Panc1 (cell line): ENCODE results near the gene TP53BP1. TPM values are rescaled to one million over a fixed set of nuclear protein-coding genes. Genes with fewer than 3 reads are reported as not detected.

Experiments used
- ATAC-seq: fragments of 200-7000 bp; cut with Tn5 transposase; 2 replicates; pipeline ENCODE4 v1.9.1; 2020; ENCODE audit warnings: mild to moderate bottlenecking, moderate library complexity
- BruUV-seq: library from RNA; stranded (reverse); fragments of 400-500 nt; replicated peaks from 2 replicates; lab custom pipeline; 2021; lab: Mats Ljungman, UMichigan
- CTCF ChIA-PET: fragments of 300-600 bp; sonication (Branson Sonifier 250); formaldehyde crosslinking; loops from one replicate; lab custom pipeline; 2022; ENCODE audit warnings: antibody characterized with exemption; lab: Charles Lee
- POLR2A ChIA-PET: fragments of 300-600 bp; sonication (Branson Sonifier 250); formaldehyde crosslinking; loops from one replicate; lab custom pipeline; 2022; ENCODE audit warnings: antibody characterized with exemption; lab: Charles Lee
- DNase-seq: peaks from one replicate; pipeline ENCODE4 v3.0.0-alpha.2; 2010; ENCODE audit warnings: low read depth, low spot score
- H3K27ac ChIP-seq: 2 replicates; pipeline ENCODE4 v1.5.1; 2011; ENCODE audit warnings: mild to moderate bottlenecking, low read length, inconsistent platforms
- H3K27me3 ChIP-seq: fragments of 200-500 bp; sonication (Bioruptor generic); 2 replicates; pipeline ENCODE4 v1.6.0; 2014; ENCODE audit warnings: low read length, inconsistent platforms; ENCODE audit not compliant: control insufficient read depth, insufficient read depth
- H3K36me3 ChIP-seq: fragments of 200-500 bp; sonication (Bioruptor generic); 2 replicates; pipeline ENCODE4 v1.5.1; 2014; ENCODE audit warnings: inconsistent platforms, mild to moderate bottlenecking, low read length, moderate library complexity; ENCODE audit not compliant: control insufficient read depth, insufficient read depth
- H3K4me1 ChIP-seq: 2 replicates; pipeline ENCODE4 v1.5.1; 2011; ENCODE audit warnings: inconsistent platforms, mild to moderate bottlenecking, low read length, moderate library complexity; ENCODE audit not compliant: control insufficient read depth, insufficient read depth
- H3K4me3 ChIP-seq, 2 experiments: 2 replicates each; pipeline ENCODE4 v1.5.1; 2011 to 2012; ENCODE audit warnings: low read depth in 2 of 2, low read length in 2 of 2, mild to moderate bottlenecking in 2 of 2, inconsistent platforms in 1 of 2, moderate library complexity in 1 of 2
- H3K9me3 ChIP-seq: fragments of 200-500 bp; sonication (Bioruptor generic); 2 replicates; pipeline ENCODE4 v1.5.1; 2014; ENCODE audit warnings: low read depth, mild to moderate bottlenecking, inconsistent platforms, low read length, moderate library complexity; ENCODE audit not compliant: control insufficient read depth, insufficient read depth
- CTCF ChIP-seq: fragments of 450-650 bp; IDR thresholded peaks from 2 replicates; pipeline ENCODE4 v1.5.1; 2017; ENCODE audit warnings: mild to moderate bottlenecking
- POLR2AphosphoS5 ChIP-seq: IDR thresholded peaks from 2 replicates; pipeline ENCODE4 v1.6.1; 2012; ENCODE audit warnings: mild to moderate bottlenecking, low read depth, low read length, moderate library complexity
- SIN3A ChIP-seq: IDR thresholded peaks from 2 replicates; pipeline ENCODE4 v1.6.1; 2012; ENCODE audit warnings: low read depth, mild to moderate bottlenecking, low read length, moderate library complexity, borderline replicate concordance; ENCODE audit not compliant: insufficient read depth
- TCF7L2 ChIP-seq: IDR thresholded peaks from 2 replicates; pipeline ENCODE4 v1.6.1; 2011; ENCODE audit warnings: mild to moderate bottlenecking, low read depth, low read length, inconsistent platforms
- in situ Hi-C: cut with HindIII; loops from 2 replicates; pipeline ENCODE4 v1.10.0; 2016; ENCODE audit warnings: low sequenced_read_pairs, low pct_unique_long_range_greater_than_20kb
- intact Hi-C: fragments of 100-400 bp; cut with micrococcal nuclease; formaldehyde crosslinking; loops from one replicate; pipeline ENCODE4 v1.10.0; 2022; ENCODE audit not compliant: unreplicated experiment
- total RNA-seq: library from RNA; stranded (reverse); gene quantifications from one replicate; pipeline ENCODE4 v1.2.1, GENCODE V29; 2021; ENCODE audit not compliant: unreplicated experiment
- TF ChIP-seq, protein P1 (sequence below), 2 experiments: IDR thresholded peaks; 2 replicates each; pipeline ENCODE4 v1.6.1; 2011 to 2012; ENCODE audit warnings: low read depth in 2 of 2, control low read depth in 1 of 2, low read length in 1 of 2, mild to moderate bottlenecking in 1 of 2, moderate library complexity in 1 of 2; ENCODE audit not compliant: insufficient read depth in 1 of 2

The TP53BP1 gene
- total RNA-seq, 1 experiment from 2014 or later = 80.3 TPM

- no TSS peak for BruUV-seq
- in situ Hi-C loops (no loop called here), intact Hi-C loops (no loop called here)
- peaks cover 44% of the 10 kb centered on the region for H3K36me3 ChIP-seq
- no peak overlapping the region for H3K4me3 ChIP-seq
- H3K4me1 ChIP-seq = no peaks in the 10 kb centered on the region
- CTCF ChIA-PET = no interaction called here
- ATAC-seq (no peak), DNase-seq (no peak)
- TF ChIP-seq CTCF (no peak), TCF7L2 (no peak), SIN3A (no peak), POLR2AphosphoS5 (no peak)
- TF ChIP-seq, protein P1, sequence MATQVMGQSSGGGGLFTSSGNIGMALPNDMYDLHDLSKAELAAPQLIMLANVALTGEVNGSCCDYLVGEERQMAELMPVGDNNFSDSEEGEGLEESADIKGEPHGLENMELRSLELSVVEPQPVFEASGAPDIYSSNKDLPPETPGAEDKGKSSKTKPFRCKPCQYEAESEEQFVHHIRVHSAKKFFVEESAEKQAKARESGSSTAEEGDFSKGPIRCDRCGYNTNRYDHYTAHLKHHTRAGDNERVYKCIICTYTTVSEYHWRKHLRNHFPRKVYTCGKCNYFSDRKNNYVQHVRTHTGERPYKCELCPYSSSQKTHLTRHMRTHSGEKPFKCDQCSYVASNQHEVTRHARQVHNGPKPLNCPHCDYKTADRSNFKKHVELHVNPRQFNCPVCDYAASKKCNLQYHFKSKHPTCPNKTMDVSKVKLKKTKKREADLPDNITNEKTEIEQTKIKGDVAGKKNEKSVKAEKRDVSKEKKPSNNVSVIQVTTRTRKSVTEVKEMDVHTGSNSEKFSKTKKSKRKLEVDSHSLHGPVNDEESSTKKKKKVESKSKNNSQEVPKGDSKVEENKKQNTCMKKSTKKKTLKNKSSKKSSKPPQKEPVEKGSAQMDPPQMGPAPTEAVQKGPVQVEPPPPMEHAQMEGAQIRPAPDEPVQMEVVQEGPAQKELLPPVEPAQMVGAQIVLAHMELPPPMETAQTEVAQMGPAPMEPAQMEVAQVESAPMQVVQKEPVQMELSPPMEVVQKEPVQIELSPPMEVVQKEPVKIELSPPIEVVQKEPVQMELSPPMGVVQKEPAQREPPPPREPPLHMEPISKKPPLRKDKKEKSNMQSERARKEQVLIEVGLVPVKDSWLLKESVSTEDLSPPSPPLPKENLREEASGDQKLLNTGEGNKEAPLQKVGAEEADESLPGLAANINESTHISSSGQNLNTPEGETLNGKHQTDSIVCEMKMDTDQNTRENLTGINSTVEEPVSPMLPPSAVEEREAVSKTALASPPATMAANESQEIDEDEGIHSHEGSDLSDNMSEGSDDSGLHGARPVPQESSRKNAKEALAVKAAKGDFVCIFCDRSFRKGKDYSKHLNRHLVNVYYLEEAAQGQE (IDR thresholded peaks at IDR 0.05; ENCODE audit: insufficient read depth in 1 of 2, low read depth in 2 of 2, low read length in 1 of 2) = no peak
- POLR2A ChIA-PET = no interaction called here
- H3K27ac ChIP-seq = no peak overlapping the region
- no peaks in the 10 kb centered on the region for H3K9me3 ChIP-seq
- no peaks in the 10 kb centered on the region for H3K27me3 ChIP-seq
These were observed 19.1 kb downstream of the TP53BP1 start for GRCh38 chr15:43473885-43474284.

GRCh38 chr15:43471975-43472374 lies 21.0 kb downstream of the TP53BP1 start:
- Histone ChIP-seq H3K27me3 (no peaks in the 10 kb centered on the region), H3K4me1 (no peaks in the 10 kb centered on the region), H3K9me3 (no peaks in the 10 kb centered on the region), H3K27ac (no peak overlapping the region), H3K4me3 (no peak overlapping the region), H3K36me3 (peaks cover 42% of the 10 kb centered on the region)
- no peak for DNase-seq
- TF ChIP-seq, protein P1 (IDR thresholded peaks at IDR 0.05; ENCODE audit: insufficient read depth in 1 of 2, low read depth in 2 of 2, low read length in 1 of 2) = no peak
- TF ChIP-seq CTCF (no peak), SIN3A (no peak), TCF7L2 (no peak), POLR2AphosphoS5 (no peak)
- in situ Hi-C loops (no loop called here), intact Hi-C loops (no loop called here)
- CTCF ChIA-PET = no interaction called here
- POLR2A ChIA-PET = interaction anchor here (0.5 kb wide), 1 partner anchor 10 kb away, joined by 5 read pairs; no protein-coding TSS in a partner anchor
- BruUV-seq = TSS peak; percentile 10
- no peak for ATAC-seq
